Ecto neural progenitor cell (in vitro differentiated cells): ENCODE results near the gene SH2D1A.

Source experiments
- DNase-seq: peaks from one replicate; pipeline ENCODE4 v3.0.0-alpha.2; 2018; ENCODE audit warnings: low spot score

SH2D1A gene

GRCh38 chrX:124421898-124422655 lies 75.7 kb downstream of the SH2D1A start:
- no peak for DNase-seq
